Activated CD4-positive, alpha-beta T cell treated with anti-CD3 and anti-CD28 coated beads, Interleukin-2, amount 50 U/mL, for 1 hour (primary cell): ENCODE results near the gene MRNIP.
"Not testable (repeated sequence)": the region's sequence is repeated elsewhere in the genome, so short reads cannot be mapped to it uniquely, and the experiment has no call there.

ENCODE experiments used
- DNase-seq: peaks from one replicate; pipeline ENCODE4 v3.0.0-alpha.2; 2020

The MRNIP gene

DNA sequence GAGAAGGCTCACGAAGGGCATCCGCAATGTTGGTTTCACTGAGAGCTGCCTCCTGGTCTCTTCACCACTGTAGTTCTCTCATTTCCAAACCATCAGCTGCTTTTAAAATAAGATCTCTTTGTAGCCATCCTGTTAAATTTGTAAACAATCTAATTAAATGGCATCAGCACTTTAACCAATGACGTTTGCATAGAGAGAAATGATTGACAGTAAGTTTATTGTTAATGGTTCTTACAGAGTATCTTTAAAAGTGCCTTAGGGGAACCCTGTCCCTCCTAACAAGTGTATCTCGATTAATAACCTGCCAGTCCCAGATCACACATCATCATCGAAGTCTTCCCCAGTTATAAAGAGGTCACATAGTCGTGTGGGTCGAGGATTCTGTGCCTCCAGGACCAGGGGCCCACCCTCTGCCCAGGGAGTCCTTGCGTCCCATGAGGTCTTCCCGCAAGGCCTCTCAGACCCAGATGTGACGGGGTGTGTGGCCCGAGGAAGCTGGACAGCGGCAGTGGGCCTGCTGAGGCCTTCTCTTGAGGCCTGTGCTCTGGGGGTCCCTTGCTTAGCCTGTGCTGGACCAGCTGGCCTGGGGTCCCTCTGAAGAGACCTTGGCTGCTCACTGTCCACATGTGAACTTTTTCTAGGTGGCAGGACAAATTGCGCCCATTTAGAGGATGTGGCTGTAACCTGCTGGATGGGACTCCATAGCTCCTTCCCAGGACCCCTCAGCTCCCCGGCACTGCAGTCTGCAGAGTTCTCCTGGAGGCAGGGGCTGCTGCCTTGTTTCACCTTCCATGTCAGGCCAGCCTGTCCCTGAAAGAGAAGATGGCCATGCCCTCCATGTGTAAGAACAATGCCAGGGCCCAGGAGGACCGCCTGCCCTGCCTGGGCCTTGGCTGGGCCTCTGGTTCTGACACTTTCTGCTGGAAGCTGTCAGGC, 21.3 kb downstream of the MRNIP start:
- no peak for DNase-seq

- DNase-seq = peak; percentile 58
Measured at GRCh38 chr5:179836225-179837019, 22.2 kb downstream of the MRNIP start.

DNA sequence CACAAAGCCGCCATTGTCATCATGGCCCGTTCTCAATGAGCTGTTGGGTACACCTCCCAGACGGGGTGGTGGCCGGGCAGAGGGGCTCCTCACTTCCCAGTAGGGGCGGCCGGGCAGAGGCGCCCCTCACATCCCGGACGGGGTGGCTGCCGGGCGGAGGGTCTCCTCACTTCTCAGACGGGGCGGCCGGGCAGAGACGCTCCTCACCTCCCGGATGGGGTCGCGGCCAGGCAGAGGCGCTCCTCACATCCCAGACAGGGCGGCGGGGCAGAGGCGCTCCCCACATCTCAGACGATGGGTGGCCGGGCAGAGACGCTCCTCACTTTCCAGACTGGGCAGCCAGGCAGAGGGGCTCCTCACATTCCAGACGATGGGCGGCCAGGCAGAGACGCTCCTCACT, 23.7 kb downstream of the MRNIP start:
- DNase-seq = not testable (repeated sequence)

DNA sequence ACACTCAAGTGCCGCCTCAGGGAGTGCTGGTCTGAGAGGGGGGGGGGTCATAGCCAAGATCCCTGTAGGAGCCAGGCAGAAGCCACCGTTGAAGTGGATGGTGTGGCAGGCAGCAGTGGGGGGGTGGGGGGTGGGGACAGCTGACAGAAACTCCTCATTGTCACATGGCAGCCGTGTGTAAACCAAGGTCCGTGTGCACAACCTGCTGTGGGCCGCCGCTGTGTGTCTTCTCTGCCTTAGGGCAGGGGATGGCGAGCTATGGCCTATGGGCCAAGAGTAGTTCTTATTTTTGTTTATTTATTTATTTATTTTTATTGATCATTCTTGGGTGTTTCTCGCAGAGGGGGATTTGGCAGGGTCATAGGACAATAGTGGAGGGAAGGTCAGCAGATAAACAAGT, 24.5 kb downstream of the MRNIP start:
- DNase-seq = no peak

GRCh38 chr5:179833709-179834070, 24.9 kb downstream of the MRNIP start:
- no peak for DNase-seq

DNA sequence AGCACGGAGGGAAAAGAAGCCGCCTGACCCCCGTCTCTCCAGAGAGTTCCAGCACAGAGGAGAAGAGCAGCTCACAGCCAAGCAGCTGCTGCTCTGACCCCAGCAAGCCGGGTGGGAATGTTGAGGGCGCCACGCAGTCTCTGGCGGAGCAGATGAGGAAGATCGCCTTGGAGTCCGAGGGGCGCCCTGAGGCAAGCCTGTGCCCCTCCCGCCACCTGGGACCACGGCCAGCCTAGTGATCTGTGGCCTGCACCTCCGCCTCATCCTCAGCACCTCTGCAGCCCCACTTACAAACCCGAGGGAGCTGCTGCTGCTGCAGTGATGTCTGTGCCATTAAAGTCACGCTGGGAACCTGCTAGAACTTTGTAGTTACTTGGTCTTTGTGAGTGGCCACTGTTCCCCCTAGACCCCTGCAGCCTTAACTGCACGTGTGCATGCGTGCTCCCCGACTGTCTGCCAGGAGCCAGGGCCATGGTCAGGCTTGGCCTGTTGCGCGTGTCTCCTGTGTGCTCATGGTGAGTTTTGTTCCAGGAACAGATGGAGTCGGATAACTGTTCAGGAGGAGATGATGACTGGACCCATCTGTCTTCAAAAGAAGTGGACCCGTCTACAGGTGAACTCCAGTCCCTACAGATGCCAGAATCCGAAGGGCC, 25.4 kb downstream of the MRNIP start:
- DNase-seq = no peak

GRCh38 chr5:179832039-179832745, 26.4 kb downstream of the MRNIP start:
- DNase-seq = no peak

DNA sequence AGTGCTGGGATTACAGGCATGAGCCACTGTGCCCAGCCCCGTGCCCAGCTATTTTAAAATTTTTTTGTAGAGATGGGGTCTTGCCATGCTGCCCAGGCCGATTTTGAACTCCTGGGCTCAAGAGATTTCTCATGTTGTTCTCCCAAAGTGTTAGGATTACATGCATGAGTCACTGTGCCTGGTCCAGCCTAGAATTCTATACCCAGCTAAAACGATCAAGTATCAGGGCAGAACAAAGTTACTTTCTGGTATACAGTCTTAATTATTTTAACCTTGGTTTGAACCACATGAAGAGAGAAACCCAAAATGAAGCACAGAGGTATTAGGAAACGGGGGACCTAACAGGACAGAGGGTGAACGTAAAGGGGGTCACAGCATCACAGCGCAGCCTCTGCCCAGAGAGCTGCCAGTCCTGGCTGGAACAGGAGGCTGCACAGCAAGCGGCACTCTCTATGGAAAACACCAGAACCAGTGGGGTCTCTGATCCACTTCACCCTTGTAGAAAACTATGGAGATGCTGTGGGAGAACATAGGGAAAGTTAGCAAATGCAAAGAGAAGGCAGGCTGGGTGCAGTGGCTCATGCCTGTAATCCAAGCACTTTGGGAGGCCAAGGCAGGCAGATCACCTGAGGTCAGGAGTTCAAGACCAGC, 27.7 kb downstream of the MRNIP start:
- no peak for DNase-seq

- DNase-seq = no peak
Measured at GRCh38 chr5:179829732-179830435, 28.7 kb downstream of the MRNIP start.

DNA sequence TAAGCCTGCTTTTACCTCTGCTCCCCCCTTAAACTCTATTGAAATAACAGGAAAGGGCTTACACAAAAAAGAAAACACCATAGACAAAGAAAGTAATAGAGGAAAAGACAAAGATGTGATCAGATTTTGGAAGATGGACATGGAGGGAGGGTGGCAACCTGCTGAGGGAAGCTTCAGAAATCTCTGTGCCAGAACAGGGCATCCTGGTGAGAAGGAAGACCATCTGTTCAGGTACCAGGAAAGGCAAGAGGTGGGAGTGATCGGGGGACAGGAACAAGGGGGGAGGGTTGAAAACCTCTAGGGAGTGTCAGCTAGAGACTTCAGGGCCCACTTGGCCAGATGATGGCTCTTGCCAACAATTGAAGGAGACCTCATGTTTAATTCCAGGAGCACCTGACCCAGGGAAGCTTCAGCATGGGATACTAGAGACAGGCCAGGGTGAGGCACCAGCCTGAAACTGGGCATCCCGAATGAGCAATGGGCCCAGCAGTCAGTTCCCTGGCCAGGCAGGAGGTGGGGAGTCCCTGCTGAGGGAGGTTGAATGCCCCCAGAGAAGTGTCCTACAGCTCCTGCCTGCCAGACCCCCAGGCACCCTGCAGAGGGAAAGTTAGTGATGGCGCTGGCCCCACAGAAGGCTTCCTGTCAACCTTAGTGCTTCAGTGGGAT, 29.7 kb downstream of the MRNIP start:
- DNase-seq = no peak

- no peak for DNase-seq
Measured at GRCh38 chr5:179827680-179828079, 30.9 kb downstream of the MRNIP start.

DNA sequence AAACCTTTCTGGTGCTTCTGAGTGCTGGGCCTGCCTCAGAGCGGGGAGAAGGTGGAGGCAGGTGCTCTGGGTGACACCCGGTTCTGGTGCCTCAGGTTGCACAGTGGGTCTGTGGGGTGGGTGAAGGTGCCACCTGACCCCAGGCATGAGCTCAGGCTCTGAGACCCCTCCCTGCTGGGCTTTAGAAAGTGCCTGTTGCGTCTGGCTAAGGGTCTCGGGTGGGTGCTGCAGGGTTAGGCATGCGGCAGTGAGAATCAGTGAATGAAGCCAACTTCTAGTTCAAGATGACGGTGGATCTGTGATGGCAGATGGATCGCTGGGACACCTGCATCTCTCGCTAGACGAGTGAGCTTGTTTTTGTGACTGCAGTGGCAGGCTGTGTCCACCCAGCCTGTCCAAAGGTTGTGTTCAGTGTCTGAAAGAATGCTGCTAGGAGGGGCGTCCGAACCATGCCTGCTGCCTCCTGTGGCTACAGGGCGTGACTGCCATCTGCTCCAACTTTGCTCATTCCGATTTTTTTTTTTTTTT, 32.9 kb downstream of the MRNIP start:
- no peak for DNase-seq

- no peak for DNase-seq
Measured at GRCh38 chr5:179824745-179825112, 33.9 kb downstream of the MRNIP start.

DNA sequence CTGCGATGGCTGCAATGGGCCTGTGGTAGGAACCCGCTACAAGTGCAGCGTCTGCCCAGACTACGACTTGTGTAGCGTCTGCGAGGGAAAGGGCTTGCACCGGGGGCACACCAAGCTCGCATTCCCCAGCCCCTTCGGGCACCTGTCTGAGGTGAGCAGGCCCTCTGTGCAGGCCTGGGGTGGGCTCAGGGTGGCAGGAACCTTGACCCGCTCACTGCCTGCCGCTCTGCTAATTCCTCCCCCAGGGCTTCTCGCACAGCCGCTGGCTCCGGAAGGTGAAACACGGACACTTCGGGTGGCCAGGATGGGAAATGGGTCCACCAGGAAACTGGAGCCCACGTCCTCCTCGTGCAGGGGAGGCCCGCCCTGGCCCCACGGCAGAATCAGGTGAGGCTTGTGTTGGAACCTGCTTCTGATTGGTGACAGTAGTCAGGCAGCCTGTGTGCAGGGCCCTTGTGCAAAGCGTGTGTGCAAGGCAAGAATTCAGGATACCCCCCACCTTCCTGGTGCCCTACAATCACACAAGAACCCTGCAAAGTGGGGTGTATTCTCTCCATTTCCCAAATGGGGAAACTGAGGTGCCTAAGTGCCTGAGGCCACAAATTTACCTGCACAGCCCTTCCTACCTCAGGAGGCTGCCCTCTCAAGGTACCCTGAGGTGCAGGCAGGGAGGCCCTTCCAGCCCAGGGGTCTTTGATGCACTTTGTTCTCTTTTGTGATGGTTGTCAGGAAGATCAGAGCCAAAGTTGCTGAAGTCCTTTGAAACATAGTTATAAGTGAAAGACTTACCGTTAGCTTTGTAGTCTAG, 34.5 kb downstream of the MRNIP start:
- DNase-seq = no peak

DNA sequence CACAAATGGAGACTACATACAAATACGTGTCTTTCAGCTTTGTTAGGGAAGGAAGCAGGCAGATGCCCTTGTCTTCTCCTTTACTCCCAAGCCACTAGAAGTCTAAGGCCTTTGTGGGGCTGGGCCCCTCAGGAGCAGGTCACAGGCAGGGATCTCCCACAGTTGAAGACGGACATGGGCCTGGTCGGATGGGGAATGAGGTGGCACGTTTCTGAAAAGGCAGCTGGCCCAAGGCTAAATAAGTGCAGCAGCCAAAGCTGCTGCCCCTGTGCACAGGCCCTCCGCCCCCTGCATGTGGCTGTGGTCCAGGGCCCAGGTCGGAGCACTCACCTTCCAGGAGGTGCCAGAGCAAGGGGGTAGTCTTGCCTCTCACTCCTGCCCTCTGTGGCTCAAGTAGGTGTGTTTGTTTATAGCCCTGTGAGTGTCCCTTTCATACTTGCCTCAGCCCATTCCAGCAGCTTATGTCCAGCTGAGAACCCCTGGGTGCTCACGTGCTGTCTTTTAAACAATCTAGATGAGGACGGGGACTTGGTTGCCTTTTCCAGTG, 36.1 kb downstream of the MRNIP start:
- DNase-seq = no peak

GRCh38 chr5:179822059-179822432, 36.6 kb downstream of the MRNIP start:
- DNase-seq = no peak

DNA sequence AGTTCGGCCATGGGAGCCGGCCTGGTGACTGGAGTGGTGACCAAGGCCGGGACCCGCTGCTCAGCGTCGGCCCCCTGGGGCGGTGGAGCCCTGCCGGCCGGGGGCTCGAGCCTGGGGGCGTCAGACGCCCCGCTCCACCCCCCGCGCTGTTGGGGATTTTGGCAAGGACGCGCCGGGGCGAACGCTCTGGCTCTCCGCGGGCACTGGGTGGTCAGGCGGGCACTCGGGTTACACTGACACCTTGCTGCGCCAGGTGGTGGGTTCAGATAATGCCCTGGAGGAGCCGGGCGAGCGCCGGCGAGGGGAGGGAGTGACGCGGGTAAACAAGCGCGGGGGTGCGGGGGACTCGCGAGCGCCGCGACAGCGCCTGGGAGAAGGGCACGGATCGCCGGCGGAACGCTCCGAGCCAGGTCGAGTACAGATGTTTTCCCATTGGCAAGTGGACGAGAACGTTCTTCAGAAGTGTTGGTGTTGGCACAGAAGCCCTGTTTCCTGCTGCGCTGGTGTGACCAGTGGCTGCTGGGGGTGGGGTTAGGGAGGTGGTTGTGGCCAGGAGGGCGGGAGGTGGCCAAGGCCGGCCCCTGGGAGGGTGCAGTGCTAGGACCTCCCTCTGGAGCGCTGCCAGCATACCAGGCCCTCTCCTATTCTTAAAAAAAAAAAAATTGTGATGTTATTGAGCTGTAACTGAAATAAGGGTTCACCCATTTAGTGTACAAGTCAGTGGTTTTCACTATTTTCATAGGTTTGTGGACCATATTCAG, 37.1 kb downstream of the MRNIP start:
- DNase-seq = peak; percentile 83

GRCh38 chr5:179820483-179821297, 37.9 kb downstream of the MRNIP start, which contains the start of gene SQSTM1:
SQSTM1 (plus strand) TSS chr5:179820905; CDS start chr5:179820937, 32 bp downstream.
- peak; percentile 79 for DNase-seq
